ES-I3 (cell line): Measurements from ENCODE around the gene DHX58.

Experiments
- H3K36me3 ChIP-seq: 2 replicates; pipeline ENCODE4 v1.6.1; 2013; ENCODE audit warnings: mild to moderate bottlenecking, low read length, control low read depth, moderate library complexity; ENCODE audit not compliant: insufficient read depth
- H3K4me1 ChIP-seq: 2 replicates; pipeline ENCODE4 v1.6.1; 2013; ENCODE audit warnings: mild to moderate bottlenecking, control low read depth, low read length; ENCODE audit not compliant: insufficient read depth
- H3K9ac ChIP-seq: 2 replicates; pipeline ENCODE4 v1.6.1; 2013; ENCODE audit warnings: low read depth, mild to moderate bottlenecking, low read length, moderate library complexity
- H3K9me3 ChIP-seq: 2 replicates; pipeline ENCODE4 v1.6.1; 2013; ENCODE audit warnings: mild to moderate bottlenecking, low read length, moderate library complexity; ENCODE audit not compliant: control insufficient read depth, insufficient read depth

Gene DHX58

DNA sequence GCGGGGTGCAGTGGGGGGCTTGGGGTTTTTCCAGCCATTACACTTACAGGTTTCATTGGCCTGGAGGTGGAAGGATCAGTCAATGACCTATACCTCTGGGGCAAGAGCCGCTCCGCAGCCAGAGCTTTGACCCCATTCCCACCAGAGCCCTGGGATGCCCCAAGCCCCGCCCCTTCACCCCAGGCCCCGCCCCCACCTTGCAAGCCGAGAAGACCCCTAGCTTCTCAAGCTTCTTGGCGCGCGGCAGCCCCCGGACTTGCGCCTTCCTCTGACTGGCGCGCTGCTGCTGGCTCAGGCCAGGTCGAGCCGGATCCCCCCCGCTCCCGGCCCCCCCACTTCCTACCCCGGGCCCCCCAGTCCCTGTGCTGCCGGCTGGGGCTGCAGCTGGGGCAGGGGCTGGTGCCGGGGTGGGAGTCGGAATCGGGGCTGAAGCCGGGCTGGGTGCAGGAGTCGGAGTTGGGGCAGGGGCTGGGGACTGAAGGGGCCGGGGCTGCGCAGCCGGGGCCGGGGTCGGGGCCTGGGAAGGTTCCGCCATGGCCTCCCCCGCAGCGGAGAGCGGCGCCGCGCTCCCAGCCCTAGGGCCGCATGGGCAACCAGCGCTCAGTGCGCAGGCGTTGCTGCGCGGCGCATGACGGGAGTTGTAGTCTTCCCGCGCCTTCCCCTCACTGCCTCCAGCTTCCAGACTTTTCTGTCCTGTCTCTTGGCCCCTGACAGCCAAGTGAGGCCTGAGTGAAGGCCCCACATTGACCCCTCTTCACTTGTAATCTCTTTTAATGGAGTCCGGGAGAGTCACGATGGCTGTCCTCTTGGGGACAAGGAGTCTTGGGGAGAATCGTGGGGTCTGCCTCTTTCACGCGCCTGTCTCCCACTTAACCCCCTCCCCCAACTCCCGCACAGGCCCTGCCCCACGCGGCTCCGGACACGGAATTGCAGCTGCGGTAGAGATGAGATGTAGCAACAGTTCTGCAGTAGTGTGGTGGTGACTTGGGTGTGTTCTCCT is 8.6 kb upstream of the DHX58 start, which contains the start of gene KAT2A:
Gene KAT2A (minus strand): TSS at position 598 of the 1,000 bp plus-strand sequence. CDS start 63 bp downstream, at position 535.
- Histone ChIP-seq H3K9me3 (no peaks in the 10 kb centered on the region), H3K4me1 (peaks cover 11% of the 10 kb centered on the region), H3K9ac (peak within 1 kb of the TSS; percentile 37), H3K36me3 (peaks cover 4% of the 10 kb centered on the region; the same call in 1 of the 2 replicates)

DNA sequence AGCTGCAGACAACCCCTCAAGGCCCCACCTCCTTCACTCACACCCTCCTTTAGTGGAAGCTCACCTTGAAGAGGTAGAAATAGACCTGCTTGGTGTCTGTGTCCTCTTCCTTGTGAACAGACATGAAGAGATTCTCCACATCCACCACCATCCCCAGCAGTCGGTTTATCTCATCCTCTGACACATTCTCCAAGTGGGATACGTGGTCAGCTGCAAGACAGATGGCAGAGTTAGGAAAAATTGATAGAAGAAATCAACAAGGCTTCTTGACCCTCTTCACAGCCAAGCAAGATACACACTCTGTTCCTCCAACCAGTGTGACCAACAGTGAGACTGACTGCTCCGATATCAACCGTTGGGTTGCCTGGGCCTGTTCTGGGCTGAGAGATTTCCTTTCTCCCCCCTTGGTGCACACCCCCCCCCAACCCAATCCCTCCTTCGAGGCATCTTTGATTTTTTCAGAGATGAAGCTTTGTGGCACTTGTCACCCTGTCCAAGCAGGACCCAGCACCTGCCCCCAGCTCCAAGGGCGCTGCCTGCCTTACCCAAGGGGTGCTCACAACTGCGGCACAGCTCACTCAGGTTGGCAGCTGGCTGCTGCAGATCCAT is 7.8 kb upstream of the DHX58 start:
- no peaks in the 10 kb centered on the region for H3K9me3 ChIP-seq
- H3K9ac ChIP-seq, result peak overlapping the region; percentile 37
- H3K4me1 ChIP-seq, result peaks cover 11% of the 10 kb centered on the region

DNA sequence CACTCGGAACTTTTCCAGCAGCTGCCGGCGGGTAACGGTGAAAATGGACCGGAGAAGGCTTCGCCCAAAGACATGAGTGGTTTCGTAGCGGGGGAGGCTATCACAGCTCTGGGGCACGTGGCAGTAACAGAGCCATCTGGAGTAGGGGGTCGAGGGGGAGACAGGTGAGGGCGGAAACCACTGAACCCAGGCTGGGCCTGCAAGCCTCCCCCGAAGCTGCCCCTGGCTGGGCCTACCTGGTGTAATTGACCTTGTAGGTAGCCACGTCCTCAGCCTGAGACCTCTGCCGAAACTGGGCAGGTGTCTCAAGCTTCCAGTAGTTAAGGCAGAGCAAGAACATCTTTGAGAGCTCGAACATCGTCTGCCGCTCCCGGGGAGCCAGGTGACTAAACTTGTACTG is 6.8 kb upstream of the DHX58 start:
- Histone ChIP-seq H3K9me3 (no peaks in the 10 kb centered on the region), H3K9ac (no peak overlapping the region), H3K4me1 (peaks cover 11% of the 10 kb centered on the region), H3K36me3 (no peaks in the 10 kb centered on the region)

More for the DNA sequence above, 7.8 kb upstream of the DHX58 start:
- no peaks in the 10 kb centered on the region for H3K36me3 ChIP-seq

DNA sequence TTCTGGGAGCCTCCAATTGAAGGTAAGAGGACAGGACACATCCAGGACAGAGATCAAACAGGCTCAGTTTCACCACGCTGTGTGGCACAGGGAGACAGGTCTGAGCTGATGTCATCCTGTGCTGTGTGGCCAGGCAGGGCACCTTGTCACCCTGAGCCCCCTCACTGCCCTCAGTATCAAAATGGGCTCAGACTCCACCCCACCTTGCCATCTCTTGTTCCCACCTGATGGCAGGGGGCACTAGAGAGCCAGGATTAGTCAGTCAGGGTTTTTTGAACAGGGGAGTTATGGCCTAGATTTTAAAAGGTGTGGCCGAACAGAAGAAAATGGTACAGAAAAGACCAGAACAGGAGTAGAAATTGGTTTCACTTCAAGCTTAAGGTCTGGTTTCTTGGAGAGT is 6.0 kb upstream of the DHX58 start:
- no peak overlapping the region for H3K9ac ChIP-seq
- H3K36me3 ChIP-seq, result no peaks in the 10 kb centered on the region
- H3K4me1 ChIP-seq, result peaks cover 11% of the 10 kb centered on the region
- no peaks in the 10 kb centered on the region for H3K9me3 ChIP-seq

DNA sequence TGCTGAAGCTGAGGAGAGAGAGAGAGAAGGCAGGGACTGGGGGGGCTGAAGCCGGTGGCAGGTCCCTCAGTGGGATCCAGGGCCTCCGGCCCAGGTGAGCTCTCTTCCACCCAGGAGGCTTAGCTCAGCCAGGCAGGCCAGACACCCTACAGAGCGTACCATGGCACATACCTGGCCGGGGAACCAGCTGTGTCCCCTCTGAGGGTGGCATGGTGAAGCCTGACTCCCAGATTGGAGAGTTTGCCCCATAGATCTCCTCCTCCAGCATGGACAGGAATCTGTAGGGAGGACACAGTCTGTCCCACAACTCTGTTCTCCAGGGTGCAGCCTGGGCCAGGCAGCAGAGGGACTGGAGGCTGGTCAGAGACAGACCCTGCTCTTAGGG is 5.6 kb upstream of the DHX58 start:
- no peaks in the 10 kb centered on the region for H3K9me3 ChIP-seq
- no peaks in the 10 kb centered on the region for H3K36me3 ChIP-seq

DNA sequence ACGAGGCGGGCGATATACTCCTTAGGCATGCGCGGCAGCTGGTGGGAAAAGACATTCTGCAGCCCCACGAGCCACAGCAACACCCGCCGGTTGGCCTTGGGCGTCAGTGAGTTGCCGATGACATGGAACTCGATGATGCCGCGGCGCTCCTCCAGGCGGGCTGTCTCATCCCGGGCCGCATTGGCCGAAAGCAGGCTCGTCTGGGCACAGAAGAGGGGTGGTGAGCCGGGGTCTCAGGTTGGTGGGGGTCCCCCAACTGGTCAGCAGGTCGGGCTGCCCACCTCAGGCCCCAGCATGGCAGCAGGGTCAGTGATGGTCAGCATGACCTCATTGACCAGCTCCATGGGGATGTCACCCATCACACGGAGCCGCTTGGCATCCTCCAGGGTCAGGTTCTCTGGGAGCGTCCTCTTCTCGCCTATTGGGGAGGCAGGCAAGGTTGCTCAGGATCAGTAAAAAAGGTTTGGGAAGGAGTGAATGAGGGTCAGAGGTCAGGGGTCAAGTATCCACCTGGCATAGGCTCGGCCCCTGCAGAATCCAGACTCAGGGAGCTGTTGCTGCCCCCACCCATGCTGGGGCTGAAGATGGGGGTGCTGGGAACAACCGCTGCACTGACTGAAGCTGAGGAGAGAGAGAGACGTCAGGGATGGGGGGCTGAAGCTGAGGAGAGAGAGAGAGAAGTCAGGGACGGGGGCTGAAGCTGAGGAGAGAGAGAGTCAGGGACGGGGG is 5.0 kb upstream of the DHX58 start:
- Histone ChIP-seq H3K9me3 (no peaks in the 10 kb centered on the region), H3K36me3 (no peaks in the 10 kb centered on the region), H3K9ac (no peak overlapping the region), H3K4me1 (peaks cover 10% of the 10 kb centered on the region)

More for the DNA sequence above, 5.6 kb upstream of the DHX58 start:
- peaks cover 10% of the 10 kb centered on the region for H3K4me1 ChIP-seq
- H3K9ac ChIP-seq, result no peak overlapping the region

DNA sequence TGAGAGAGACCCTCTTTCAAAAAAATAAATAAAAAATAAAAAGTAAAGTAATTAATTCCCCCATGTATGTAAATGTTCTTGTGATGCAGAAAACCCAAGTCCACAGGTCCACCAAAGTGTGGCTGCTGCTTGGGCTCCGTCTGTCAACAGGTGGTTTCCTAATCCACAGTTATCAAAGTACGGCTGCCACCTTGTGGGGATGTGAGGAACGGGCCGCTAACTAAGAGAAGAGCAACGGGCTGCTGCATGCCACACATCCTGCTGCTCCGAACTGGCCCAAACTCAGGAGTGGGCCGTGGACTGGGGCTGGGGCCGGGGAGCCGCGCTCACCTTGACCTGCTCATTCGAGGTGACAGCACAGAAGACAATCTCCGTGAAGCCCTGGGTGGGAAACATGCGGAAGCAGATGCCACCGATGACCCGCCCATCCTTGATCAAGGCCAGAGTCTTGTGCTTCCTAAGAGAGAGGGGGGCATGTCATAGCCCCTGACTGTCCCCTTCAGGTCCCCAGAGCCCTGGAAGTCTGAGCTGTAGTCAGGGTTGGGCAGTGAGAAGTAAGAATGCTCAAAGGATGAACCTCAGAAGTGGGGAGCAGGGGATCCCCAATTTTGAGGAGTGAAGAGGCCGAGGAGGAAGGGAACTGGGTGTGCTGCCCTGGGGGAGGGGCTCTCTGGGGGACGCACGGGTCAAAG is 4.3 kb upstream of the DHX58 start:
- H3K36me3 ChIP-seq, result no peaks in the 10 kb centered on the region
- H3K9me3 ChIP-seq, result no peaks in the 10 kb centered on the region
- H3K4me1 ChIP-seq, result peaks cover 11% of the 10 kb centered on the region
- no peak overlapping the region for H3K9ac ChIP-seq

DNA sequence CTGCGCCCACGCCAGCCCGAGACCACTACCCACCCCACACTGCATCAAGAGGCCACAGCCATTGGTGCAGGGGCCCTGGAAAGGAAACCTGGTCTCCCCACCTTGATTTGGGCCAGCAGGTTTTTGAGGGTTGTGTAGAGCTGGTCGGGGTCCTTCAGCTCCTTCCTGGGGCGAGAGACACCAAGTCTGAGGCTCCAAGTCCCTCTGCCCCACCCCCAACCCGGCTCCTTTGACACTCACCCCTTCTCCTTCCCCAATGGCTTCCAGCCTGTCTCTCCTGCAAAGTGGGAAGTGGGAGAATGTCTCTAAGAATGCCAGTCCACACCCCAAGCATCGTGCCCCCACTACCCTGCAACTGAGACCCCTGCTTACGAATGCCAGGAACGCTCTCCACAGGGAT is 1.6 kb upstream of the DHX58 start:
- H3K9ac ChIP-seq, result no peak overlapping the region
- peaks cover 3% of the 10 kb centered on the region; the same call in 1 of the 2 replicates for H3K4me1 ChIP-seq
- H3K9me3 ChIP-seq, result no peaks in the 10 kb centered on the region
- no peaks in the 10 kb centered on the region for H3K36me3 ChIP-seq

DNA sequence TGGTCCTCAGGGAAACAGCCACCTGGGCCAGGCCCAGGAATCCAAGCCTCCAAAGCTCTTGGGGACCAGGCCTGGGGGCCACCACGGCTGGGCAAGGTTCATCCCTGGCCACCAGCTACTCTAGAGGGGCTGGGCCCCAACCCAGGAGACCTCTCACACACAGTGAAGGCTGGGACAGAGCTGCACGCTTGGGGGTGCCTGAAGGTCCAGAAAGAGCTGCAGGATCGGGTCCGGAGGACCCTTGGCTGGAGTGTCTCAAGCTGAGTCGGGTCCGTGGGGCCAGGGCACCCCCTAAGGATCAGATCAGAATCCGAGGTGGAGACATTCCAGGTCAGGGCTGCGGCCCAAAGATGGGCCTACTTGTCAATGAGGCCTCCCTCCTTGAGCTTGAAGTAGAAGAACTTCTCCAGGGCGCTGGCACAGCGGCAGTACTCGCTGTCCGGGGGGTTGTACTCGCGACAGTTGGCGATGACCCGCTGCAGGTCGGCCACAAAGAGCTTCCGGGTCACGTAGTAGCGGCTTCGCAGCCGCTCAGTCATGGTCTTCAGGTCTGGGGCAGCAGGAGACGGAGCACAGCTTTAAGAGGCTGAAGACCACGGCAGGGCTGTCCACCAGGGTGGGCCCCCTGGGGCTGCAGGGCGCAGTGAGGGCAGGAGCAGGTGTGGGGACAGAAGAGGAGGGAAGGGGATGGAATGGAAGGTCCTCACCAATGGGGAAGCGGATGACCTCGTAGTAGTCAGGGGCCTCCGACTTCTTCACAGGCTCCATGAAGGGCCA is 967 bp upstream of the DHX58 start:
- no peak overlapping the region for H3K9ac ChIP-seq
- H3K36me3 ChIP-seq, result no peaks in the 10 kb centered on the region
- no peaks in the 10 kb centered on the region for H3K9me3 ChIP-seq
- H3K4me1 ChIP-seq, result peaks cover 3% of the 10 kb centered on the region; the same call in 1 of the 2 replicates

DNA sequence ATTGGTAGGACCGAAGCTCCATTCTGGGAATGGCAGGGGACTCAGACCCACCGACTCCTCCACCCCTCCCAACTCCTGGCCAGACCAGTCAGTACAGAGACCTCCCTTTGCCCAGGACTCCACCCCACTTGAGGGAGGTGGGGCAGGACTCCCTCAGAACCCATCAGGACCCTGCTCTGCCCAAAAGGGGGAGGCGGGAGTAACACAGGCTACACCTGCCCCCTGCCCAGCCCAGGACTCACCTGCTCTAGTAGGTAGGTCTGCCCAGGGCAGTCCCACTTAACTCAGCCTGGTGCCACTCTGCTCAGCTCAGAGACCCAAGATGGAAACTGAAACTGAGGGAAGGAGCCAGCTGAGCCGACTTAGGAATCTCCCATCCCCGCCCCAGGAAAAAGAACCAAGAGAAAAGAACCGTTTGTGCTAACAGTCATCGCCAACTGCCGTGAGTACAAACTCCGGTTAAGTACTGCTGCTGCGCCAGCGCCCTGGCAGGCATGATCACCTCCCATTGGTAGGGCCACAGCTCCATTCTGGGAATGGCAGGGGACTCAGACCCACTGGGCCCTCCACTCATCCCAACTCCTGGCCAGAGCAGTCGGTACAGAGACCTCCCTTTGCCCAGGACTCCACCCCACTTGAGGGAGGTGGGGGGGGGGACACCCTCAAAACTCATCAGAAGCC is 503 bp downstream of the DHX58 start:
- Histone ChIP-seq H3K9me3 (no peaks in the 10 kb centered on the region), H3K9ac (no peak overlapping the region), H3K4me1 (peaks cover 9% of the 10 kb centered on the region; the same call in 1 of the 2 replicates), H3K36me3 (no peaks in the 10 kb centered on the region)

DNA sequence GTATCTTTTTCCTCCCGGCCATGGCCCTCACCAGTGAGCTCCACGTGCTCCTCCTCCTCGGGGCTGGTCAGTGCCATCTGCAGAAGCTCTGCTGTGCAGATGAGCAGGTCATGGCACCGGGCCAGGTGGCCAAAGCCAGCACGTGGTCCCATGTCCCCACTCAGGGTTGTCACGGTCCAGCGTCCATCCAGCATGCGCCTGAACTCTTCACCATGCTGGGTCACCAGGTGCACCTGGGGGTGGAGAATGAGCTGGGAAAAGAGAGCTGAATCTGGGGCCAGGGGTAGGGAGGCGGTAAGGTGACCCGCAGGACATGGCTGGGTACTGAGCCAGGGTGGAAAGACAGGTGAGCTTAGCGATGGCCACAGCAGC is 1.3 kb downstream of the DHX58 start:
- Histone ChIP-seq H3K9ac (no peak overlapping the region), H3K9me3 (no peaks in the 10 kb centered on the region), H3K4me1 (peaks cover 9% of the 10 kb centered on the region; the same call in 1 of the 2 replicates), H3K36me3 (no peaks in the 10 kb centered on the region)

DNA sequence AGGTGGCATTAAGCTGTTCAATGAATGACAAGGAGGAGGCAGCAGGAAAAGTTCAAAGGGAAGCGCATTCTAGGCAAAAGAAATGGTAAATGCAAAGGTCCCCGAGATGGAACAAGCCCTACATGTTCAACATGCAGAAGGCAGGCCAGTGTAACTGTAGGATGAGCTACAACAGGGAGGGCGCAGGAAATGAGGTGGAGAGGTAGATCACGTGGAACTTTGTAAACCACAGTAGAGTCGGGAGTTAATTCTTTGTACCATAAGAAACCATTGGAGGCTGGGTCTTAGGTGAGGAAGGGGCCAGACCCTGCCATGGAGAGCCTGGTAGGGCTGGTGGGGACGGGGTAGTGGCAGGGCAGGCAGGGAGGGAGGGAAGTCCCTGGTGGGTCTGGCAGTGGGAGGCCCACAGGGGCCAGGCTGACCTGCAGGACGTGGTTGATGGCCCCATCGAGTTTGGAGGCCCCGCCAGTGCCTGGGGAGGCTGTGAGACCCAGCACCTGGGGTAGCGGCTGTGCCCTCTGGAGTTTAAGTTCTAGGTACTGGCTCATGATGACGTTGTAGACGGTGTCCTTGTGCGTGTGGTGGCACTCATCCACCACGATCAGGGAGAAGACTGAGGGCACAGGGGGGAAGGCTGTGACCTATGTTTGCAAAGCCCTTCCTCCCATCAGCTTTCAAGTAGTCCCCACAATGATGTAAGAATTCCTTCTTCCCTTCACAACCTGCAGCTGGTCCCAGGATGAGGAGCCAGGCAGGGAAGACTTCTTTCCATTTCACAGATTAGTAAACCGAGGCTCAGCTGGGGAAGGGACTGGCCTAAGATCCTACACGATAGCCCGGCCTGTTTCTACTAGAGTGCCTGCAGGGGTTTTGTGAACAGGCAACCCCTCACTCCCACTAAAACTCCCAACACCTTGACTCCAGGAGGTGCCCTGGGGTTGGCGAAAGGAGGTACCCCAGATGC is 1.9 kb downstream of the DHX58 start:
- H3K9ac ChIP-seq, result no peak overlapping the region
- H3K36me3 ChIP-seq, result no peaks in the 10 kb centered on the region
- peaks cover 9% of the 10 kb centered on the region; the same call in 1 of the 2 replicates for H3K4me1 ChIP-seq
- H3K9me3 ChIP-seq, result no peaks in the 10 kb centered on the region
